DOHH2 (cell line): ENCODE results near the gene NF1.

Experiments used
- H3F3A ChIP-seq: fragments of 200-600 bp; sonication (generic), shearing (Covaris generic); 2 replicates; pipeline ENCODE4 v1.6.0; 2016; ENCODE audit warnings: antibody characterized with exemption, mild to moderate bottlenecking; ENCODE audit not compliant: control insufficient read depth, insufficient read depth
- H3K27ac ChIP-seq: fragments of 200-600 bp; sonication (generic); 2 replicates; pipeline ENCODE4 v1.5.1; 2014; ENCODE audit warnings: low read depth, mild to moderate bottlenecking, low read length, moderate library complexity
- H3K27me3 ChIP-seq: fragments of 200-600 bp; sonication (generic); 2 replicates; pipeline ENCODE4 v1.6.1; 2014; ENCODE audit warnings: mild to moderate bottlenecking, low read length, mixed read lengths; ENCODE audit not compliant: control insufficient read depth
- H3K36me3 ChIP-seq: fragments of 200-600 bp; sonication (generic); 2 replicates; pipeline ENCODE4 v1.6.1; 2014; ENCODE audit warnings: mild to moderate bottlenecking, low read length, moderate library complexity, mixed read lengths; ENCODE audit not compliant: control insufficient read depth
- H3K4me1 ChIP-seq: fragments of 200-600 bp; sonication (generic); 2 replicates; pipeline ENCODE4 v1.6.1; 2014; ENCODE audit warnings: mild to moderate bottlenecking, low read length, mixed read lengths; ENCODE audit not compliant: control insufficient read depth
- H3K4me2 ChIP-seq: fragments of 200-600 bp; sonication (generic); 2 replicates; pipeline ENCODE4 v1.6.0; 2014; ENCODE audit warnings: mild to moderate bottlenecking, low read length, moderate library complexity
- H3K4me3 ChIP-seq: fragments of 200-600 bp; sonication (generic); 2 replicates; pipeline ENCODE4 v1.5.1; 2014; ENCODE audit warnings: mild to moderate bottlenecking, low read length, mixed read lengths
- H3K79me2 ChIP-seq: fragments of 200-600 bp; sonication (generic); 2 replicates; pipeline ENCODE4 v1.6.1; 2014; ENCODE audit warnings: mild to moderate bottlenecking, low read length, mixed read lengths; ENCODE audit not compliant: control insufficient read depth
- H3K9me2 ChIP-seq: fragments of 200-600 bp; sonication (generic); replicated peaks from 2 replicates; pipeline ENCODE4 v1.6.1; 2014; ENCODE audit warnings: mild to moderate bottlenecking, low read length, mixed read lengths; ENCODE audit not compliant: control insufficient read depth
- H3K9me3 ChIP-seq: fragments of 200-600 bp; sonication (generic); 2 replicates; pipeline ENCODE4 v1.6.1; 2014; ENCODE audit warnings: antibody characterized with exemption, low read length, mixed read lengths; ENCODE audit not compliant: control insufficient read depth, insufficient read depth
- H4K20me1 ChIP-seq: fragments of 200-600 bp; sonication (generic); 2 replicates; pipeline ENCODE4 v1.6.0; 2014; ENCODE audit warnings: low read depth, mild to moderate bottlenecking, antibody characterized with exemption, low read length, moderate library complexity; ENCODE audit not compliant: control insufficient read depth, insufficient read depth
- EZH2phosphoT487 ChIP-seq: fragments of 200-600 bp; sonication (generic); IDR thresholded peaks from 2 replicates; pipeline ENCODE4 v1.6.1; 2017; ENCODE audit warnings: borderline replicate concordance, mild to moderate bottlenecking, antibody characterized with exemption, low read length, moderate library complexity, mixed read lengths
- TF ChIP-seq, protein P1 (sequence below): fragments of 200-600 bp; sonication (generic); IDR thresholded peaks from one replicate; pipeline ENCODE4 v1.5.1; 2014; ENCODE audit warnings: antibody characterized with exemption, mild to moderate bottlenecking, low read depth, low read length; ENCODE audit not compliant: poor library complexity, severe bottlenecking

Gene NF1

DNA sequence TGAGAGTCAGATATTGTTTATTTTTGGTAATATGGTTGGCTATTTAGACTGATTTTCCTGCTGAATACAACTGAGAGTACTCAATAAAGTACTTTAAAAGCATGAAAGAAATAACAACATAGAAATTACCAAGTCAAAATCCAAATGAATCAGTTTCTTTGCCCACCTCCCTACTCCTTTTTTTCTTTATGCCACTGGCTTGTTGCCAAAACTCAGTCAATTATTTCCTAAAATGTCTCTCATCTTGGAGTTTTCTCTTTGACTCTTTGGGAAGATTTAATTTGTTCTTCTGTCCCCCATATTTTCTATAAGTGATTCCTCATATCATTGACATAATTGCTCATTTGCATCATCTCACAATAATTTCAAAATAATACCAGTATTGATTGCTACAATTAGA is 204.8 kb downstream of the NF1 start:
- no peaks in the 10 kb centered on the region for H3K27me3 ChIP-seq

DNA sequence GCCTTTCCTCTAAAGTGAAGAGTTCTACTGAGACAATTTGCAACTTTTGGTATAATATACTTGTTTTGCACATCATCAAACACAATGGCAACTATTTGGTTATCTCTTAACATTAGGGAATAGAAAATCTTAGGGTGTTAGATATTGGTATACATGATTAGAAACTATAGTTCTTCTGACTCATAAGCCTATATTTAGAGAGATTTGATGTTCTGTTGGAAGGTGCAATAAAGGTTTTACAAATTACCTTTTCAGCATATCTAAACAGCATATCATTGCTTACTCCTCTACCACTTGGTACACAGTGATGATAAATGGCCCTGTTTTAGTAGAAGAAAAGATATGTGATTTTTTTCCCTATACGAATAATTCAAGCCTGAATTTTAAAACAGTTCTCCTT is 212.9 kb downstream of the NF1 start:
- peaks cover 4% of the 10 kb centered on the region; the same call in 1 of the 2 replicates for H3K9me3 ChIP-seq
- peaks cover 43% of the 10 kb centered on the region for H3F3A ChIP-seq
- H4K20me1 ChIP-seq: no peaks in the 10 kb centered on the region
- peaks cover 82% of the 10 kb centered on the region for H3K79me2 ChIP-seq
- peak overlapping the region; percentile 88 for H3K4me2 ChIP-seq
- H3K9me2 ChIP-seq: no peaks in the 10 kb centered on the region
- peaks cover 50% of the 10 kb centered on the region for H3K4me1 ChIP-seq
- H3K36me3 ChIP-seq: peaks cover 80% of the 10 kb centered on the region
- TF ChIP-seq, protein P1, sequence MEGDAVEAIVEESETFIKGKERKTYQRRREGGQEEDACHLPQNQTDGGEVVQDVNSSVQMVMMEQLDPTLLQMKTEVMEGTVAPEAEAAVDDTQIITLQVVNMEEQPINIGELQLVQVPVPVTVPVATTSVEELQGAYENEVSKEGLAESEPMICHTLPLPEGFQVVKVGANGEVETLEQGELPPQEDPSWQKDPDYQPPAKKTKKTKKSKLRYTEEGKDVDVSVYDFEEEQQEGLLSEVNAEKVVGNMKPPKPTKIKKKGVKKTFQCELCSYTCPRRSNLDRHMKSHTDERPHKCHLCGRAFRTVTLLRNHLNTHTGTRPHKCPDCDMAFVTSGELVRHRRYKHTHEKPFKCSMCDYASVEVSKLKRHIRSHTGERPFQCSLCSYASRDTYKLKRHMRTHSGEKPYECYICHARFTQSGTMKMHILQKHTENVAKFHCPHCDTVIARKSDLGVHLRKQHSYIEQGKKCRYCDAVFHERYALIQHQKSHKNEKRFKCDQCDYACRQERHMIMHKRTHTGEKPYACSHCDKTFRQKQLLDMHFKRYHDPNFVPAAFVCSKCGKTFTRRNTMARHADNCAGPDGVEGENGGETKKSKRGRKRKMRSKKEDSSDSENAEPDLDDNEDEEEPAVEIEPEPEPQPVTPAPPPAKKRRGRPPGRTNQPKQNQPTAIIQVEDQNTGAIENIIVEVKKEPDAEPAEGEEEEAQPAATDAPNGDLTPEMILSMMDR: no peak
- no peak for TF ChIP-seq EZH2phosphoT487
- peak overlapping the region; percentile 97 for H3K27ac ChIP-seq
- peak overlapping the region; percentile 76 for H3K4me3 ChIP-seq
- H3K27me3 ChIP-seq: no peaks in the 10 kb centered on the region

More for the DNA sequence above, 204.8 kb downstream of the NF1 start:
- Histone ChIP-seq H3K4me3 (no peak overlapping the region), H3K9me3 (peaks cover 4% of the 10 kb centered on the region; the same call in 1 of the 2 replicates), H3K36me3 (peaks cover 29% of the 10 kb centered on the region), H3K79me2 (peaks cover 9% of the 10 kb centered on the region), H4K20me1 (no peaks in the 10 kb centered on the region), H3K9me2 (no peaks in the 10 kb centered on the region), H3K4me1 (no peaks in the 10 kb centered on the region), H3K27ac (no peak overlapping the region), H3K4me2 (no peak overlapping the region), H3F3A (peaks cover 16% of the 10 kb centered on the region)
- TF ChIP-seq, protein P1: no peak
- no peak for TF ChIP-seq EZH2phosphoT487

DNA sequence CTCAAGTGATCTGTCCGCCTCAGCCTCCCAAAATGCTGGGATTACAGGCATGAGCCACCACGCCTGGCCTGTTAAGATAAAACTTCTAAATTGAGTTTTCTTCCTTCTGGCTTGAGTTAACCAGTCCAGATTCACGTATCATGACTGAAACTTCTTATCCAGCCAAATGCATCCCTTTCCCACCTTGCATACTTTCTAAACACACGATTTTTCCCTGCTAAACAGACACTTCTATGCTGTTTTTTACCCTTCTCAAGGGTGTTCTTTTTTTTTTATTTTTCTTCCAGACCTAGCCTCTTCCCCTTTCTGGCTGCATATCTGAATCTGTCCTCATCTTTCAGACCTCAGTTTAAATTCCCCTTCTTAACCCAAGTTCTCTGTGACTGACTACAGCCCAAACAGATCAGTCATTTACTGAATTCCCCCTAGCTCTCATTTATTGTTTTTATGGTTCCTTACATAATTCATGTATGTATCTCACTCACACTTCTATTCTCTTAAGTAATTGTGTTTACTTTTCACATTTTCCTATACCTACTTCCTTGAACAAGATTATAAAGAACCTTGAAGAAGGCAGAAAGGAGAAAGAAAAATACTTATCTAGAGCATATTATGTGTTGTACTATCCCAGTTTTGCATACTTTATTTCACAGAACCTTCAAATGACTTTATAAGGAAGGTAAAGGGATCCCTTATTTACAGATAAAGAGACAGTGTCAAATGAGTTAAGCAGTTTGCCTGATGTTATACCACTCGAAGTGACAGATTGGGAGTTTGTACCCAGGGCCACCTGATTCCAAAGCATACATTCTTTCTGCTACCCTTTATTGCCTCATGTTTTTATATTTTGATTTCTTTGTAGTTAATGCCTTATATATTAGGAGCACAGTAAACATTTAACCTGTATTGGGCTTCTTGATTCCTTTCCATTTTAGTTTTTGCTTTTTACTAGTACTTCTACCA is 213.9 kb downstream of the NF1 start:
- Histone ChIP-seq H3F3A (peaks cover 51% of the 10 kb centered on the region), H3K4me2 (peak overlapping the region; percentile 88), H3K27me3 (no peaks in the 10 kb centered on the region), H3K9me3 (no peaks in the 10 kb centered on the region), H3K9me2 (no peaks in the 10 kb centered on the region), H3K4me1 (peaks cover 51% of the 10 kb centered on the region), H3K27ac (peak overlapping the region; percentile 97), H3K36me3 (peaks cover 71% of the 10 kb centered on the region), H4K20me1 (no peaks in the 10 kb centered on the region), H3K79me2 (peaks cover 85% of the 10 kb centered on the region), H3K4me3 (peak overlapping the region; percentile 76)
- TF ChIP-seq, protein P1: no peak
- no peak for TF ChIP-seq EZH2phosphoT487
